WI38 (cell line): ENCODE data around the gene C1orf198.

Source experiments
- H3K4me3 ChIP-seq: 2 replicates; pipeline ENCODE4 v1.5.1; 2011; ENCODE audit warnings: low read depth, mild to moderate bottlenecking, control low read depth, low read length
- CTCF ChIP-seq: IDR thresholded peaks from 2 replicates; pipeline ENCODE4 v1.5.1; 2012; ENCODE audit warnings: low read depth, mild to moderate bottlenecking, control low read depth, low read length

The C1orf198 gene

GRCh38 chr1:230794431-230794830 is 73.9 kb downstream of the C1orf198 start:
- TF ChIP-seq CTCF = no peak
- H3K4me3 ChIP-seq = no peak overlapping the region

GRCh38 chr1:230793463-230793745 is 74.9 kb downstream of the C1orf198 start:
- H3K4me3 ChIP-seq = no peak overlapping the region
- TF ChIP-seq CTCF = no peak

GRCh38 chr1:230792691-230793462 is 75.4 kb downstream of the C1orf198 start:
- no peak overlapping the region for H3K4me3 ChIP-seq
- no peak for TF ChIP-seq CTCF

GRCh38 chr1:230791986-230792564 is 76.2 kb downstream of the C1orf198 start:
- H3K4me3 ChIP-seq = no peak overlapping the region
- no peak for TF ChIP-seq CTCF

- H3K4me3 ChIP-seq = no peak overlapping the region
- no peak for TF ChIP-seq CTCF
These were observed 78.3 kb downstream of the C1orf198 start for GRCh38 chr1:230790026-230790425.

GRCh38 chr1:230788561-230789275 is 79.6 kb downstream of the C1orf198 start:
- no peak overlapping the region for H3K4me3 ChIP-seq
- no peak for TF ChIP-seq CTCF

- H3K4me3 ChIP-seq = no peak overlapping the region
- TF ChIP-seq CTCF = no peak
These were observed 80.8 kb downstream of the C1orf198 start for GRCh38 chr1:230787471-230787870.
